GM23248 (cell line): Measurements from ENCODE around the gene YIPF6. TPM values are rescaled to one million over a fixed set of nuclear protein-coding genes. Genes with fewer than 3 reads are reported as not detected.

Experiments used
- DNase-seq: peaks from one replicate; pipeline ENCODE4 v3.0.0-alpha.2; 2015
- H2AFZ ChIP-seq: fragments of 200-600 bp; sonication (generic); 2 replicates; pipeline ENCODE4 v1.6.1; 2016; ENCODE audit warnings: antibody characterized with exemption
- H3F3A ChIP-seq: fragments of 200-600 bp; sonication (generic); 2 replicates; pipeline ENCODE4 v1.6.1; 2016; ENCODE audit warnings: mild to moderate bottlenecking, antibody characterized with exemption, mixed run types; ENCODE audit not compliant: insufficient read depth
- H3K27ac ChIP-seq: fragments of 200-600 bp; sonication (generic); 2 replicates; pipeline ENCODE4 v1.5.1; 2016; ENCODE audit warnings: mild to moderate bottlenecking
- H3K27me3 ChIP-seq: fragments of 200-600 bp; sonication (generic); replicated peaks from 2 replicates; pipeline ENCODE4 v1.6.1; 2016; ENCODE audit warnings: mild to moderate bottlenecking; ENCODE audit not compliant: insufficient read depth
- H3K36me3 ChIP-seq: fragments of 200-600 bp; sonication (generic); 2 replicates; pipeline ENCODE4 v1.6.1; 2016; ENCODE audit warnings: low read depth, mild to moderate bottlenecking
- H3K4me1 ChIP-seq: fragments of 200-600 bp; sonication (generic); 2 replicates; pipeline ENCODE4 v1.6.1; 2016; ENCODE audit warnings: mild to moderate bottlenecking; ENCODE audit not compliant: insufficient read depth
- H3K4me2 ChIP-seq: fragments of 200-600 bp; sonication (generic); one replicate; pipeline ENCODE4 v1.6.1; 2016; ENCODE audit warnings: mild to moderate bottlenecking; ENCODE audit not compliant: unreplicated experiment
- H3K4me3 ChIP-seq: fragments of 200-600 bp; sonication (generic); 2 replicates; pipeline ENCODE4 v1.5.1; 2016; ENCODE audit warnings: mild to moderate bottlenecking
- H3K79me2 ChIP-seq: fragments of 200-600 bp; sonication (generic); 2 replicates; pipeline ENCODE4 v1.6.1; 2016; ENCODE audit warnings: mild to moderate bottlenecking; ENCODE audit not compliant: insufficient read depth
- H3K9ac ChIP-seq: fragments of 200-600 bp; sonication (generic); 2 replicates; pipeline ENCODE4 v1.6.1; 2016; ENCODE audit warnings: mild to moderate bottlenecking
- H3K9me2 ChIP-seq: fragments of 200-600 bp; sonication (generic); 2 replicates; pipeline ENCODE4 v1.6.1; 2016; ENCODE audit warnings: mixed run types, mild to moderate bottlenecking, moderate library complexity; ENCODE audit not compliant: insufficient read depth
- H3K9me3 ChIP-seq: fragments of 200-600 bp; sonication (generic); one replicate; pipeline ENCODE4 v1.6.1; 2017; ENCODE audit warnings: low read depth
- H4K20me1 ChIP-seq: fragments of 200-600 bp; sonication (generic); 2 replicates; pipeline ENCODE4 v1.6.0; 2016; ENCODE audit not compliant: insufficient read depth
- EZH2 ChIP-seq: fragments of 200-600 bp; sonication (generic); IDR thresholded peaks from 2 replicates; pipeline ENCODE4 v1.6.1; 2018; ENCODE audit warnings: antibody characterized with exemption, mild to moderate bottlenecking; ENCODE audit not compliant: insufficient read depth, poor library complexity, severe bottlenecking
- EZH2phosphoT487 ChIP-seq: fragments of 200-600 bp; sonication (generic); IDR thresholded peaks from 2 replicates; pipeline ENCODE4 v1.6.1; 2018; ENCODE audit warnings: antibody characterized with exemption, moderate library complexity, mild to moderate bottlenecking, low read depth; ENCODE audit not compliant: insufficient read depth
- WGBS, 2 experiments: methylation state at CpG; one replicate each; pipeline ENCODE4 v1.1.6; 2015 to 2017; ENCODE audit warnings: low lambda C conversion rate in 2 of 2, low coverage in 1 of 2; ENCODE audit errors: missing lambda C conversion rate in 2 of 2; 5-methylcytosine and 5-hydroxymethylcytosine counted together
- in situ Hi-C: fragments of 300-500 bp; cut with MboI; formaldehyde crosslinking; loops from 2 replicates; pipeline ENCODE4 v1.15.0; 2020
- polyA plus RNA-seq: library from polyadenylated mRNA; unstranded; fragments of >200 nt; fragmentation: Nextera tagmentation; extraction: Ambion mirVana; gene quantifications from 2 replicates; pipeline ENCODE4 v1.2.1, GENCODE V29; 2016
- total RNA-seq: library from RNA; depleted of rRNA; stranded (reverse); fragments of >200 nt; shearing (Covaris generic); gene quantifications from 2 replicates; pipeline ENCODE4 v1.2.3, GENCODE V29; 2014

The YIPF6 gene
- total and polyA plus RNA-seq, 2 experiments from 2014 or later: 21.1 to 42.5 TPM

- no peaks in the 10 kb centered on the region for H4K20me1 ChIP-seq
- H2AFZ ChIP-seq: peak overlapping the region; percentile 58
- no peaks in the 10 kb centered on the region for H3K36me3 ChIP-seq
- TF ChIP-seq EZH2 (no peak), EZH2phosphoT487 (no peak)
- H3K9me3 ChIP-seq: no peaks in the 10 kb centered on the region
- peaks cover 13% of the 10 kb centered on the region for H3F3A ChIP-seq
- no peaks in the 10 kb centered on the region for H3K79me2 ChIP-seq
- no peak overlapping the region for H3K4me3 ChIP-seq
- no peak for DNase-seq
- H3K27ac ChIP-seq: no peak overlapping the region
- WGBS, 2 experiments: 44 to 49% methylated on average over 6 of the region's 6 CpGs
- no peaks in the 10 kb centered on the region for H3K9me2 ChIP-seq
- H3K27me3 ChIP-seq: no peaks in the 10 kb centered on the region
- no peak overlapping the region for H3K4me2 ChIP-seq
- no peak overlapping the region for H3K9ac ChIP-seq
- peaks cover 15% of the 10 kb centered on the region for H3K4me1 ChIP-seq
- in situ Hi-C loops: loop anchor here (10.0 kb wide), 1 partner anchor 266 kb away; no protein-coding TSS in a partner anchor
These were observed 37.8 kb upstream of the YIPF6 start for GRCh38 chrX:68461093-68461492.

- Histone ChIP-seq H3K4me3 (no peak overlapping the region), H3F3A (peaks cover 13% of the 10 kb centered on the region), H3K4me1 (peaks cover 15% of the 10 kb centered on the region), H3K27ac (peak overlapping the region; percentile 75), H3K9me2 (no peaks in the 10 kb centered on the region), H3K9me3 (no peaks in the 10 kb centered on the region), H3K36me3 (no peaks in the 10 kb centered on the region), H3K27me3 (no peaks in the 10 kb centered on the region), H4K20me1 (no peaks in the 10 kb centered on the region), H3K4me2 (peak overlapping the region; percentile 33), H3K9ac (no peak overlapping the region), H3K79me2 (no peaks in the 10 kb centered on the region), H2AFZ (peak overlapping the region; percentile 58)
- DNase-seq: peak; percentile 34
- in situ Hi-C loops: loop anchor here (10.0 kb wide), 1 partner anchor 267 kb away; no protein-coding TSS in a partner anchor
- TF ChIP-seq EZH2phosphoT487 (no peak), EZH2 (no peak)
These were observed 37.3 kb upstream of the YIPF6 start for GRCh38 chrX:68461576-68461975.

GRCh38 chrX:68462197-68462596 lies 36.7 kb upstream of the YIPF6 start:
- H3K79me2 ChIP-seq: no peaks in the 10 kb centered on the region
- H3K27ac ChIP-seq: peak overlapping the region; percentile 75
- in situ Hi-C loops: loop anchor here (10.0 kb wide), 1 partner anchor 267 kb away; no protein-coding TSS in a partner anchor
- DNase-seq: peak; percentile 39
- no peaks in the 10 kb centered on the region for H3K27me3 ChIP-seq
- H3K4me1 ChIP-seq: peaks cover 15% of the 10 kb centered on the region
- H3K4me3 ChIP-seq: no peak overlapping the region
- 27 to 28% methylated on average over 7 to 8 of the region's 8 CpGs for whole genome bisulfite sequencing, 2 experiments
- no peaks in the 10 kb centered on the region for H3K9me2 ChIP-seq
- no peaks in the 10 kb centered on the region for H3K9me3 ChIP-seq
- 0 out of 2 replicates have a peak overlapping the region, but pooled peaks have one; percentile 18 for H3K9ac ChIP-seq
- H2AFZ ChIP-seq: no peak overlapping the region; the same call in 1 of the 2 replicates
- H3K4me2 ChIP-seq: peak overlapping the region; percentile 33
- H3F3A ChIP-seq: peaks cover 13% of the 10 kb centered on the region
- H3K36me3 ChIP-seq: no peaks in the 10 kb centered on the region
- H4K20me1 ChIP-seq: no peaks in the 10 kb centered on the region
- TF ChIP-seq EZH2phosphoT487 (no peak), EZH2 (no peak)

GRCh38 chrX:68462653-68463052 lies 36.2 kb upstream of the YIPF6 start:
- Histone ChIP-seq H3K4me2 (peak overlapping the region; percentile 12), H3K9ac (0 out of 2 replicates have a peak overlapping the region, but pooled peaks have one; percentile 18), H3K36me3 (no peaks in the 10 kb centered on the region), H2AFZ (0 out of 2 replicates have a peak overlapping the region, but pooled peaks have one; percentile 57), H4K20me1 (no peaks in the 10 kb centered on the region), H3K27me3 (no peaks in the 10 kb centered on the region), H3K27ac (peak overlapping the region; percentile 75), H3K9me3 (no peaks in the 10 kb centered on the region), H3K9me2 (no peaks in the 10 kb centered on the region), H3F3A (peaks cover 13% of the 10 kb centered on the region), H3K79me2 (no peaks in the 10 kb centered on the region), H3K4me3 (no peak overlapping the region), H3K4me1 (peaks cover 15% of the 10 kb centered on the region)
- WGBS, 2 experiments: 37 to 38% methylated on average over 8 of the region's 8 CpGs
- TF ChIP-seq EZH2 (no peak), EZH2phosphoT487 (no peak)
- in situ Hi-C loops: loop anchor here (10.0 kb wide), 1 partner anchor 268 kb away; no protein-coding TSS in a partner anchor
- peak; percentile 52 for DNase-seq

DNA sequence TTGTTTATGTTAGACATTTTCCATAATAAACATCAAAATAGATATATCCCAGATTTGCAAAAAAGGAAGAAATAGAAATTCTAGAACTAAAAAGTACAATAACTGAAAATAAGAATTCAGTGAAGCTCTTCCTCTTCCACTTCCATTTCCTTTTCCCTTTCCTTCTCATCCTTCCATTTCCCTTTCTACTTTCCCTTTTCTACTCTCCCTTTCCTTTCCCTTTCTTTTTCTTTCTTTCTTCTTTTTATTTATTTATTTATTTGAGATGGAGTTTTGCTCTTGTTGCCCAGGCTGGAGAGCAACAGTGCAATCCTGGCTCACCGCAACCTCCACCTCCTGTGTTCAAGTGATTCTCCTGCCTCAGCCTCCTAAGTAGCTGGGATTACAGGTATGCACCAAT lies 35.0 kb upstream of the YIPF6 start:
- H3K27ac ChIP-seq: no peak overlapping the region
- no peaks in the 10 kb centered on the region for H3K79me2 ChIP-seq
- H4K20me1 ChIP-seq: no peaks in the 10 kb centered on the region
- no peaks in the 10 kb centered on the region for H3K36me3 ChIP-seq
- in situ Hi-C loops: loop anchor here (10.0 kb wide), 1 partner anchor 269 kb away; no protein-coding TSS in a partner anchor
- H3K9me3 ChIP-seq: no peaks in the 10 kb centered on the region
- no peak for DNase-seq
- peaks cover 15% of the 10 kb centered on the region for H3K4me1 ChIP-seq
- WGBS, 2 experiments: 92 to 100% methylated on average over 1 of the region's 1 CpG
- TF ChIP-seq EZH2: no peak
- no peak for TF ChIP-seq EZH2phosphoT487
- no peak overlapping the region for H3K4me2 ChIP-seq
- no peak overlapping the region for H3K4me3 ChIP-seq
- H2AFZ ChIP-seq: no peak overlapping the region
- H3K9me2 ChIP-seq: no peaks in the 10 kb centered on the region
- H3K9ac ChIP-seq: no peak overlapping the region
- H3K27me3 ChIP-seq: no peaks in the 10 kb centered on the region
- peaks cover 13% of the 10 kb centered on the region for H3F3A ChIP-seq
